Nephron (organoid): Measurements from ENCODE around the gene TMEM259.

Source experiments
- H3K27ac Mint-ChIP-seq, 3 experiments: 2 replicates each; pipeline ENCODE4 v1.8.0; 2020; ENCODE audit warnings: mixed read lengths in 3 of 3, mild to moderate bottlenecking in 2 of 3, moderate library complexity in 1 of 3
- H3K27me3 Mint-ChIP-seq: 2 replicates; pipeline ENCODE4 v1.8.0; 2021; ENCODE audit warnings: low read depth, mild to moderate bottlenecking, moderate library complexity, mixed read lengths
- H3K36me3 Mint-ChIP-seq: 2 replicates; pipeline ENCODE4 v1.8.0; 2020; ENCODE audit warnings: low read depth, mixed read lengths
- H3K4me1 Mint-ChIP-seq: 2 replicates; pipeline ENCODE4 v1.8.0; 2020; ENCODE audit warnings: mixed read lengths
- H3K4me3 Mint-ChIP-seq, 3 experiments: 2 replicates each; pipeline ENCODE4 v1.8.0; 2020; ENCODE audit warnings: mild to moderate bottlenecking in 3 of 3, mixed read lengths in 3 of 3, moderate library complexity in 2 of 3
- H3K9me3 Mint-ChIP-seq: 2 replicates; pipeline ENCODE4 v1.8.0; 2020; ENCODE audit warnings: mixed read lengths
- CTCF ChIP-seq, 3 experiments: fragments of 200-600 bp; sonication (generic); IDR thresholded peaks; one replicate each; pipeline ENCODE4 v1.5.0; 2021; ENCODE audit warnings: antibody characterized with exemption in 3 of 3; ENCODE audit not compliant: unreplicated experiment in 3 of 3

The TMEM259 gene

GRCh38 chr19:993361-993830, 27.5 kb downstream of the TMEM259 start:
- TF ChIP-seq CTCF (IDR thresholded peaks at IDR 0.05; ENCODE audit: unreplicated experiment in 3 of 3), result no peak
- peaks cover 10% of the 10 kb centered on the region for H3K36me3 Mint-ChIP-seq

DNA sequence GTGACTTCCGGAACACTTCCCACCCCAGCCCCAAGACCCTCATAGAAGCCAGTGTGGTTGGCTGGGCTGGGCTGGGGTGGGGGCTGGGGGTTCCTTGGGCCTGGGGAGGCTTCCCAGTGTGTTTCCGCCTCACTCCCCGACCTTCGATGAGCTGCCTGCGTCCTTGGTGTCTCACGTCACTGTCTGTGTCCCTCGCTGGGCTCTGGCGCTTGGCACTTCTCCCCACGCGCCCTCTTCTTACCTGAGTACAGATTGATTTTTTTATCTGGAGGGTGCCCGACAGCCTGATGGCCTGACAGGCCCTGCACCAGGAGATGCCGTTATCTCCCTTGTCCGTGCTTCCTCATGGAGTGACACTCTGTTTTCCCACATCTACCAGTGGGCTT, 28.3 kb downstream of the TMEM259 start:
- Mint-ChIP-seq H3K4me1 (no peaks in the 10 kb centered on the region), H3K27me3 (peaks cover 22% of the 10 kb centered on the region), H3K9me3 (no peaks in the 10 kb centered on the region), H3K4me3 (no peak overlapping the region), H3K27ac (peak overlapping the region in 1 of 3 experiments; percentile 81), H3K36me3 (peaks cover 10% of the 10 kb centered on the region)
- no peak for TF ChIP-seq CTCF (IDR thresholded peaks at IDR 0.05; ENCODE audit: unreplicated experiment in 3 of 3)

More at GRCh38 chr19:993361-993830, 27.5 kb downstream of the TMEM259 start:
- peaks cover 29% of the 10 kb centered on the region for H3K27me3 Mint-ChIP-seq
- H3K4me3 Mint-ChIP-seq, result no peak overlapping the region
- no peaks in the 10 kb centered on the region for H3K9me3 Mint-ChIP-seq
- H3K27ac Mint-ChIP-seq, result peak overlapping the region in 1 of 3 experiments; percentile 81
- no peaks in the 10 kb centered on the region for H3K4me1 Mint-ChIP-seq

- no peaks in the 10 kb centered on the region for H3K4me1 Mint-ChIP-seq
- no peak overlapping the region for H3K4me3 Mint-ChIP-seq
- TF ChIP-seq CTCF (IDR thresholded peaks at IDR 0.05; ENCODE audit: unreplicated experiment in 3 of 3), result no peak
- peaks cover 12% of the 10 kb centered on the region for H3K36me3 Mint-ChIP-seq
- H3K9me3 Mint-ChIP-seq, result no peaks in the 10 kb centered on the region
- peaks cover 16% of the 10 kb centered on the region for H3K27me3 Mint-ChIP-seq
- H3K27ac Mint-ChIP-seq, result no peak overlapping the region
These were observed 28.8 kb downstream of the TMEM259 start for GRCh38 chr19:991932-992669.

DNA sequence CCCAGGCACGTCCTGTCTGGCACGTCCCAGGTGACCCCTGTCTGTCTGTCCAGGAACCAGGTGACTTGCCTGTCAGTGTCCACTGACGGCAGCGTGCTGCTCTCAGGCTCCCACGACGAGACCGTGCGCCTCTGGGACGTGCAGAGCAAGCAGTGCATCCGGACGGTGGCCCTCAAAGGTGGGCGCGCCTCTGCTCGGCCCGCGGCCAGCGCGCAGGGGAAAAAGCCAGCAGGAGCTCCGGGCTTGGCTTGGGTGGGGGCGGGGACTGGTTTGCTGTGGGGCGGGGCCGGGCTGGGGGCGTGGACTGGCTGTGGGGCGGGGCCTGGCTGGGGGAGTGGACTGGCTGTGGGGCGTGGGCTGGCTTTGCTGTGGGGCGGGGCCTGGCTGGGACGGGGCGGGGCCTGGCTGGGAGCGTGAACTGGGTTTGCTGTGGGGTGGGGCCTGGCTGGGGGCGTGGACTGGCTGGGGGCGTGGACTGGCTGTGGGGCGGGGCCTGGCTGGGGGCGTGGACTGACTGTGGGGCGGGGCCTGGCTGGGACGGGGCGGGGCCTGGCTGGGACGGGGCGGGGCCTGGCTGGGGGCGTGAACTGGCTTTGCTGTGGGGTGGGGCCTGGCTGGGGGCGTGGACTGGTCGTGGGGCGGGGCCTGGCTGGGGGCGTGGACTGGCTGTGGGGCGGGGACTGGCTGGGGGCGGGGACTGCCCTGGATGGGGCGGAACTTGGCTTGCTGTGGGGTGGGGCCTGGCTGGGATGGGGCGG, 29.6 kb downstream of the TMEM259 start:
- H3K27ac Mint-ChIP-seq, result no peak overlapping the region
- peaks cover 9% of the 10 kb centered on the region for H3K27me3 Mint-ChIP-seq
- no peak overlapping the region for H3K4me3 Mint-ChIP-seq
- peaks cover 19% of the 10 kb centered on the region for H3K36me3 Mint-ChIP-seq
- no peaks in the 10 kb centered on the region for H3K9me3 Mint-ChIP-seq
- no peak for TF ChIP-seq CTCF (IDR thresholded peaks at IDR 0.05; ENCODE audit: unreplicated experiment in 3 of 3)
- H3K4me1 Mint-ChIP-seq, result no peaks in the 10 kb centered on the region

GRCh38 chr19:990746-991145, 30.2 kb downstream of the TMEM259 start:
- Mint-ChIP-seq H3K4me1 (no peaks in the 10 kb centered on the region), H3K27me3 (peaks cover 4% of the 10 kb centered on the region), H3K9me3 (no peaks in the 10 kb centered on the region), H3K36me3 (peaks cover 19% of the 10 kb centered on the region), H3K27ac (no peak overlapping the region), H3K4me3 (no peak overlapping the region)
- TF ChIP-seq CTCF (IDR thresholded peaks at IDR 0.05; ENCODE audit: unreplicated experiment in 3 of 3), result no peak
